GM12874 (cell line): ENCODE data around the gene TEX264.

ENCODE experiments used
- TF ChIP-seq, protein P1 (sequence below): IDR thresholded peaks from 2 replicates; pipeline ENCODE4 v1.5.1; 2011; ENCODE audit warnings: low read depth, mild to moderate bottlenecking, control low read depth, low read length, moderate library complexity; ENCODE audit not compliant: insufficient read depth

TEX264 gene

DNA sequence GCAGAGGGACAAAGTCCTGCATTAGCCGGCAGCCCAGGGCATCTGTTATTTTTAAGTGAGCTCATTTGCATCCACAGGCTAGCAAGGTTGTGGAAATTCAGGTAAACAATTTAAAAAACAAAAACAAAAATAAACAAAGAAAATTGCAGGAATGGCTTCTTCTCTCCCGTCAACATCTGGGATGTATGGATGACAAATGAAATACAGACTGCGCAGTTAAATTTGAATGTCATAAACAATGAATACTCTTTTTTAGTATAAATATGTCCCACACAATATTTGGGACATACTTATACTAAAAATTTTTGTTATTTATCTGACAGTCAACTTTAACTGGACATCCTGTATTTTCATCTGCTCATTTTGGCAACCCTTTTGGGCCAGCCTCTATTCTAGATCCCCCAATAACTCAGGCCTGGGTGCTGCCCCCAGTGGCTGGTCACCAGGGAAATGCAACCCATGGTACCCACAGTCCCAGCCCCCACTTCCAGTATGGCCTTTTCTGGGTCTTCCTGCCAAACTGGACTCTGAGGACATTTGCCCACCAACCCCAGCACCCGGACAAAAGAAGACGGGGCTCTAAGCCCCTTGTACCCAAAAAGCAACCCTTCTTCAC lies 48.5 kb downstream of the TEX264 start:
- TF ChIP-seq, protein P1, sequence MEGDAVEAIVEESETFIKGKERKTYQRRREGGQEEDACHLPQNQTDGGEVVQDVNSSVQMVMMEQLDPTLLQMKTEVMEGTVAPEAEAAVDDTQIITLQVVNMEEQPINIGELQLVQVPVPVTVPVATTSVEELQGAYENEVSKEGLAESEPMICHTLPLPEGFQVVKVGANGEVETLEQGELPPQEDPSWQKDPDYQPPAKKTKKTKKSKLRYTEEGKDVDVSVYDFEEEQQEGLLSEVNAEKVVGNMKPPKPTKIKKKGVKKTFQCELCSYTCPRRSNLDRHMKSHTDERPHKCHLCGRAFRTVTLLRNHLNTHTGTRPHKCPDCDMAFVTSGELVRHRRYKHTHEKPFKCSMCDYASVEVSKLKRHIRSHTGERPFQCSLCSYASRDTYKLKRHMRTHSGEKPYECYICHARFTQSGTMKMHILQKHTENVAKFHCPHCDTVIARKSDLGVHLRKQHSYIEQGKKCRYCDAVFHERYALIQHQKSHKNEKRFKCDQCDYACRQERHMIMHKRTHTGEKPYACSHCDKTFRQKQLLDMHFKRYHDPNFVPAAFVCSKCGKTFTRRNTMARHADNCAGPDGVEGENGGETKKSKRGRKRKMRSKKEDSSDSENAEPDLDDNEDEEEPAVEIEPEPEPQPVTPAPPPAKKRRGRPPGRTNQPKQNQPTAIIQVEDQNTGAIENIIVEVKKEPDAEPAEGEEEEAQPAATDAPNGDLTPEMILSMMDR = peak; percentile 35; the same call in 1 of the 2 replicates

DNA sequence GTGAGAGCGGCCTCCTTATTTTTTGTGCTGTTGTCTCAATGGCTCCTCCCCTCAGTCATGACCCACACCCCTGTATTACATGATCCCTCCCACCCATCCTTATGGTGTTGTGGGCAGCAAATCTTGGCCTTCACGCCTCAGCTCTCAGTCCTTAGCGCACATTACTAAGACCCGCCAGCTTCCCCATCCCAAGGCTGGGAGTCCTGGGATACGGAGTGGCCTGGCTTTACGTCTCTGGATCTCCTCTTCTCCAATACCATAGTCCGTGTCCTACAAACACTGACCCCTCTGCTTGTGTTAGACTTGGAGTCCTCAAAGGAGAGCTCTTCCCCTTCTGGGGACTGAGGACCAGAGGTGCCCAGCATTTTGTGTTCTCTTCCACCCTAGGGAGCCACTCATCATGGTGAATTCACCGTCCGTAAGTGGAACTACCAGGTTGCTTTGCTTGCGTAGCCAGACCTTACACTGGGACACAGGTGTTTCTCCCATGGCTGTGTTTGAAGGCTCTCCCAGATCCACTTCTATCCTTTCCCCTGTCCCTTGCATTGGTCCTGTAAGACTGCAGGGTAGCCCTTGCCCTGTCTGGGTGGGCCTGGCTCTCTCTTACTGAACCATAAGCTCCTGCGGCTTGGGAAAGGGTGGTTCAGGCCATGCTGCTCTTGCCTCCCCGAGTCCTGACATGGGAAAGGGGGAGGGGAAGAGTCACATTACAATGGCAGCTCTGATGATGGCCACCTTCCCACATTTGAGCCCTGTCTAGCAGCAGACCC lies 49.4 kb downstream of the TEX264 start:
- TF ChIP-seq, protein P1 = no peak

DNA sequence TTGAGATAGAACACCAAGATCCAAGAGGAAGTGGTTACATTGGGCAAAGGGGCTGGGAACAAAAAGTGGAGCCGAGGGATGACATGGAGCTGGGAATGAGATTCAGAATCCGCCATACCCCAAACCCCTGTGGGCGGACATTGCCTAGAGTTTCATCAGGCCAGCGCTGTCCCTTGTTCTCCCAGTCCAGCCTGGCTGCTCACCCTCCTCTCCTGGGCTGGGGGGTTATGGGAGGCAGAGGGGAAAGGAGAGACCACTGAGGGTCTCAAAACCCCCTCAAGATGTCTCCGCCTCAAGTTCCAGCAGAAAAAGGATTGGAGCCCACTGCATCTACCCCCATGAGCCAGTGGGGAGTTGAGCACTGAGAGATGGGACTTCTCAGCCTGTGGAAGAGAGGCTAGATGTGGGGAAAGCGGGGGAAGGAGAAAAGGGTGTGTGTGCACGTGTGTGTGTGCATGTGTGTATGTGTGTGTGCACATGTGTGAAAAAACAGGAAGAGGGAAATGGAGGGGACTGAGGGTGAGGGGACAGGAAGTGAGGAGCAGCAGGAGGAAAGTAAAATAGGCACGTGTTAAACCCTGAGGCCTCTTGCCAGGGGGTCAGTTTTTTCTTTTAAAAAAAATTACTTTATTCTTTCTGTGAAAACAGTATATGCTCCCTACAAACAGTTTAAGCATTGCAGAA lies 50.2 kb downstream of the TEX264 start:
- TF ChIP-seq, protein P1 = no peak

DNA sequence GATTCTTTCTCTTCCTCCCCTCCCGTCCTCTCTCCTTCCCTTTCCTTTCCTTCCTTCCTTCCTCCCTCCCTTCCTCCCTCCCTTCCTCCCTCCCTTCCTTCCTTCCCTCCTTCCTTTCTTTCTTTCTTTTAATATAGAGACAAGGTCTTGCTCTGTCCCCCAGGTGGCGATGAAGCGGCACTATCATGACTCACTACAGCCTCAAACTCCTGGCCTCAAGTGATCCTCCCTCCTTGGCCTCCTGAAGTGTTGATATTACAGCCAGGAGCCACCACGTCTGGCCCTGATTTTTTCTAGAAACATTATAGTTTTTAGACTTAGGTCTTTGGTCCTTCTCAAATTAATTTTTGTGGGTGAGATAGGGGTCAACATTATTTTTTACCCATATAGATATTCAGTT lies 51.3 kb downstream of the TEX264 start:
- TF ChIP-seq, protein P1 = 0 out of 2 replicates have a peak, but pooled peaks have one; percentile 7

DNA sequence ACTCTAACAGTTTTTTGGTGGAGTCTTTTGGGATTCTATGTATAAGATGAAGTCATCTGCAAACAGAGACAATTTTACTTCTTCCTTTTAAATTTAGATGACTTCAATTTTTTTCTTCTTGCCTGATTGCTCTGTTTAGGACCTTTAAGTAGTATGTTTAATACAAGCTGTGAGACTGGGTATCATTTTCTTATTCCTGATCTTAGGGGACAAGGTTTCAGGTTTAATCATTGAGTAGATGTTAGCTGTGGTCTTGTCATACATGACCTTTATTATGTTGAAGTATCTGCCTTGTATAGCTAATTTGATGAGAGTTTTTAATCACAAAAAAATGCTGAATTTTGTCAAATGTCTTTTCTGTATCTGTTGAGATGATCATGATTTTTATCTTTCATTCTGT lies 56.4 kb downstream of the TEX264 start:
- TF ChIP-seq, protein P1 = no peak

DNA sequence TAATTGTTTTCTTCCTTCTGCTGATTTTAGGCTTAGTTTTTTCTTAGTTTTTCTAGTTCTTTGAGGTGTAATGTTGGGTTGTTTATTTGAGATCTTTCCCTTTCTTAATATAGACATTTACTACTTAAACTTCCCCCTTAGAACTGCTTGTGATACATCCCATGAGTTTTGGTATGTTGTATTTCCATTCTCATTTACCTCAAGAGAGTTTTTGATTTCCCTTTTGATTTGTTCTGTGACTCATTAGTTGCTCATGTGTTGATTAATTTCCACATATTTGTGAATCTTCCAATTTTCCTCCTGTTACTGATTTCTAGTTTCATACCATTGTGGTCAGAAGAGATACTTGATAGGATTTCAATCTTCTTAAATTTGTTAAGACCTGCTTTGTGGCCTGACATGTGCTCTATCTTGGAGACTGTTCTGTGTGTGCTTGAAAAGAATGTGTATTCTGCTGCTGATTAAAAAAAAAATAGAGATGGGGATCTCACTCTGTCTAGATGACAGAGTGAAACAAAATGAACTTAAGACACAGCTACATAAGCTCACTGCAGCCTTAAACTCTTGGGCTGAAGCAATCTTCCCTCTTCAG lies 58.1 kb downstream of the TEX264 start:
- TF ChIP-seq, protein P1 = no peak

DNA sequence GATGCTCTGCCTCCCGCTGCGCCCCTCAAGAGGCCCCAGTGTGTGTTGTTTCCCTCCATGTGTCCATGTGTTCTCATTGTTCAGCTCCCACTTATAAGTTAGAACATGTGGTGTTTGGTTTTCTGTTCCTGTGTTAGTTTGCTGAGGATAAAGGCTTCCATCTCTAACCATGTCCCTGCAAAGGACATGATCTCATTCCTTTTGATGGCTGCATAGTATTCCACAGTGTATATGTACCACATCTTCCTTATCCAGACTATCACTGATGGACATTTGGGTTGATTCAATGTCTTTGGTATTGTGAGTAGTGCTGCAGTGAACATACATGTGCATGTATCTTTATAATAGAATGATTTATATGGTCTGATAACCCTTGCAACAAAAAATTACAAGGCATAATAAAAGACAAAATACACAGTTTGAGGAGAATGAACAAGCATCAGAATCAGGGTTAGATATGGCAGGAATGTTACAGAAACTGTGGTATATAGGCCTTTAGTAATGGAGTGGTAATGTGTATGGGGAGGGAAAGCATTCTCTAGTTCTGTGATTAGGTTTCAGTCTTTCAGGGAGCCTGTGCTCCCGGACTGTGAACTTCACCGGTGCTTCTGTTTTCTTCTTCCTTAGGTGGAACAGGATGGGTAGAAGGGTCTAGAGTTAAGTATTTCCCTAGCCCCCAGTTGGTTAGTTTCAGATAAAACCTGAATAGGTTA lies 63.0 kb downstream of the TEX264 start:
- TF ChIP-seq, protein P1 = no peak
